Muscle layer of colon (tissue), 2 donors: ENCODE results near the gene SIRPB2.

ENCODE experiments used
- H3K27ac ChIP-seq: one replicate; pipeline ENCODE4 v1.7.0; 2013; ENCODE audit warnings: low read depth, mild to moderate bottlenecking, low read length, moderate library complexity
- H3K27me3 ChIP-seq, 2 donors: one replicate each; pipeline ENCODE4 v1.7.0; 2013; ENCODE audit warnings: low read length in 2 of 2, mild to moderate bottlenecking in 2 of 2; ENCODE audit not compliant: insufficient read depth in 2 of 2, control insufficient read depth in 1 of 2
- H3K36me3 ChIP-seq: one replicate; pipeline ENCODE4 v1.7.0; 2013; ENCODE audit warnings: mild to moderate bottlenecking, low read length; ENCODE audit not compliant: insufficient read depth
- H3K4me1 ChIP-seq: one replicate; pipeline ENCODE4 v1.7.0; 2013; ENCODE audit warnings: mild to moderate bottlenecking, low read length; ENCODE audit not compliant: insufficient read depth
- H3K4me3 ChIP-seq, 2 donors: one replicate each; pipeline ENCODE4 v1.7.0; 2013; ENCODE audit warnings: low read length in 2 of 2, low read depth in 1 of 2, mild to moderate bottlenecking in 1 of 2, moderate library complexity in 1 of 2
- H3K9ac ChIP-seq: one replicate; pipeline ENCODE4 v1.7.0; 2013; ENCODE audit warnings: low read length
- H3K9me3 ChIP-seq: one replicate; pipeline ENCODE4 v1.7.0; 2013; ENCODE audit warnings: mild to moderate bottlenecking, low read length
- donor health status: abdominal sarcoma.
- donor health status: Adenocarcinoma of cecum.

The SIRPB2 gene

DNA sequence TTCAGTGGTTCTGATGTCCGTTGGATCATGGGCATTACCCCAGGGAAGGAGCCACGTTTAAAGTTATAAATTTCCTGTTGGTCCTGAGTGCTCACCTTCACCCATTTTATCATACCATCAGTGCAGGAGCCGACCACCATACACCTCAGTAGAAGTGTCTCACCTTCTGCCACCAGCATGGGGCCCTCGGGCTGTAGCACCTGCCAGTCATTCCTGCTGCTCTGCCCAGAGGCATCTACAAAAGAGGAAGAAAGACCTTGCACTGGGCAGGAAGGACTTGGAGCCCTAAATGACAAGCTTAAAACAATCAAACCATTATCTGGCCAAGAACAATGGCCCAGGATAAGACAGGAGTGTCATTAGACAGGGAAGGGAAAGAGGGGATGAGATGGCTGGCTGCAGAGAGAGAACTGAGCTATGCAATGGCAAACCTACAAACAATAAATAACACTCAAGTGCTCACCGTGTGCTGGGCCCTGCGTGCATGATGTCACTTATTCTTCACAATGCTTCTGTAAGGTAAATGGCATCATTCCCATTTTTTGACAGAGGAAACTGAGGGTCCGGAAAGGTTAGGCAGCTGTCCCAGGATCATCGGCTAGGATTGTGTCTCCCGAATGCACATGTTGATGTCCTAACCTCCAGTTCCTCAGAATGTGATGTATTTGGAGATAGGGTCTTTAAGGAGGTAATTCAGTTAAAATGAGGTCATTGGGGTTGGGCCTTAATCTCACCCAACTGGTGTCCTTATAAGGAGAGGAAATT, 11.2 kb downstream of the SIRPB2 start:
- Histone ChIP-seq H3K27me3 (no peaks in the 10 kb centered on the region), H3K9ac (no peak overlapping the region), H3K27ac (no peak overlapping the region), H3K36me3 (no peaks in the 10 kb centered on the region), H3K4me1 (no peaks in the 10 kb centered on the region), H3K9me3 (no peaks in the 10 kb centered on the region), H3K4me3 (no peak overlapping the region)

DNA sequence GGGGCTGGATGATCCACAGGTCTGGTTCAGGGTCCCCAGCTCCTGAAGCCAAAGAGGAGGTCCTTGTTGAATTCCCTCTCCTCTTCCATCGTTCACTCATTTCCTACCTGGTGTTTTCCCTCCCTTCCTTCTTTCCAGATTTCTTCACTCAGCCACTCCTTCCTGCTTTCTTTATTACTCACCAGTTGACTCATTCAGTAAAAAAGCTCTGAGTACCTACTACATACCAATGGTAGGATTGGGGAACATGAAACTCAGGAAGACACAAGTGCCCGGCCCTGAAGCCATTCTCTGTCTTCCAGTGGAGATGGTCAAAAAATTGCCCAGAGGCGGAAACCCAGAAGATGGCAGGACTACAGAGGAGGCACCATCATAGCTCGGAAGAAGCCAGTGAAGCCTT, 12.7 kb downstream of the SIRPB2 start:
- H3K27ac ChIP-seq, result no peak overlapping the region
- H3K36me3 ChIP-seq, result no peaks in the 10 kb centered on the region
- no peaks in the 10 kb centered on the region for H3K27me3 ChIP-seq
- no peaks in the 10 kb centered on the region for H3K9me3 ChIP-seq
- no peaks in the 10 kb centered on the region for H3K4me1 ChIP-seq
- no peak overlapping the region for H3K9ac ChIP-seq
- H3K4me3 ChIP-seq, result no peak overlapping the region

DNA sequence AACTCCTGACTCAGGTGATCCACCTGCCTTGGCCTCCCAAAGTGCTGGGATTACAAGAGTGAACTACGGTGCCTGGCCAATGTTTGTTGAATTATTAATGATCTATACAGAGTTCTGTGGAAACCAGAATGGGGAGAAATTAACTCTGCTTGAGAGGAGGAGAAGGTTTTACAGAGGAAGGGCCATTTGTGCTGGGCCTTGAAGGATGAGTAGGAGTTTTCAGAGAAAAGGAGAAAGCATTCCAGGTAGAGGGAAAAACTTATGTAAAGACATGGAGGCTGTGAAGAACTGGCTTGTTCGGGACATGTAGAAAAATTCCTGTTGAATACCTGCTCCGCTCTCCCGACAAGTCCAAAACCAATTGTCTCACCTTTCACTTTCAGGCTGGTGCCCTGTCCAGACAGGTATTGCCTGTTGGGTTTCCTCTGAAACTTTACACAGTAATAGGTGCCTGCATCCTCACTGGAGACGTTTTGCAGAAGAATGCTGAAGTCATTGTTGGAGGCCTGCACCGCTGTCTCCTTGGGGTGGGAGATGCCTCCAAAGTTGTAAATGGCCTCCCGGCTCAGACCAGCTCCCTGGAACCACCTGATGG, 13.2 kb downstream of the SIRPB2 start:
- no peak overlapping the region for H3K9ac ChIP-seq

DNA sequence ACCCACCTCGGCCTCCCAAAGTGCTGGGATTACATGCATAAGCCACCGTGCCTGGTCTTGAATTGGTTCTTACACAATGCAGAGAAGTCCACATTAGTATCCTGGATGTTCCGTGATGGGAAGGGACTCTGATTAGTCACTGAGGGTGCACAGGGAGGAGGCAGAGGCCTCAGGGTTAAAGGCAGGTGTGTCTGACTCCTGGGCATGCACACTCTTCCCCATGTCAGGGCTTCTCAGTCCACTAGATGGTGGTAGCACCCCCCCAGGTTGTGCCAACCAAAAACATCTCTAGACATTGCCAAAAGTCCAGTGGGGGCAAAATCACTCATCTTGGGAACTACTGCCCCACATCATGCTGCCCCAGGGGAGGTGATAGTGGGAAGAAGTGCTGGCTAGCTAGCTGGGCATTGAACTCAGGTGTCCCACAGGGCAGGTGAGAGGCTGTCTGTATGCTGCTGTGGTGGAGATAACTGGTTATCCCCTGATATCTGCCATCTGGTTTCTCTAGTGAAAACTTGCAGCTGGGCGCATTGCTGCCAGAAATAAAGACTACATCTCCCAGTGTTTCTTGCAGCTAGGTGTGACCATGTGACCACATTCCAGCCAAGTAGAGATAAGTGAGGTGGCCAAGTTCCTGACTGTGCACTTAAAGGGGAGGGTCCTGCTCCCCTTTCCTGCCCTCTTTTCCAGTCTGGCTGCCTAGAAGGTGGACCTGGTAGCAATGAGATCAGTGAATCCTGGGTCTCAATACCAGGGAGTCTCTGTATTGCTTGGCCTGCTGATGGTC, 16.2 kb downstream of the SIRPB2 start:
- H3K36me3 ChIP-seq, result no peaks in the 10 kb centered on the region
- H3K27ac ChIP-seq, result no peak overlapping the region
- H3K4me1 ChIP-seq, result no peaks in the 10 kb centered on the region
- H3K27me3 ChIP-seq, result no peaks in the 10 kb centered on the region
- no peak overlapping the region for H3K4me3 ChIP-seq
- H3K9ac ChIP-seq, result no peak overlapping the region
- no peaks in the 10 kb centered on the region for H3K9me3 ChIP-seq

More for the DNA sequence above, 13.2 kb downstream of the SIRPB2 start:
- H3K4me3 ChIP-seq, result no peak overlapping the region
- no peaks in the 10 kb centered on the region for H3K36me3 ChIP-seq
- no peaks in the 10 kb centered on the region for H3K9me3 ChIP-seq
- no peaks in the 10 kb centered on the region for H3K4me1 ChIP-seq
- H3K27ac ChIP-seq, result no peak overlapping the region
- H3K27me3 ChIP-seq, result no peaks in the 10 kb centered on the region

DNA sequence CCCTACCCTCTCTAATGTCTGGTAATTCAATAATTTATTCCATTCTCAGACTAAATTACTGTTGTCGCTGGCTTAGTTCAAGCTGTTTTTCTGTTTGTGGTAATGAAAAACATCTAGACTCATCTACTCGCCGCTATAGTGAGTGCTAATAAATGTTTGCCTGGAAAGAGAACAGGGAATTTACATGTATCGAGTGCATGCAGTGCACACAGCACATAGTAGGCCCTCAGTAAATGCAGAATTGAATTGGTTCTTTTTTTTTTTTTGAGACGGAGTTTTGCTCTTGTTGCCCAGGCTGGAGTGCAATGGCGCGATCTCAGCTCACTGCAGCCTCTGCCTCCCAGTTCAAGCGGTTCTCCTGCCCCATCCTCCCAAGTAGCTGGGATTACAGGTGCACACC, 16.9 kb downstream of the SIRPB2 start:
- H3K4me1 ChIP-seq, result no peaks in the 10 kb centered on the region
- no peaks in the 10 kb centered on the region for H3K27me3 ChIP-seq
- H3K9ac ChIP-seq, result no peak overlapping the region
- no peaks in the 10 kb centered on the region for H3K9me3 ChIP-seq
- H3K36me3 ChIP-seq, result no peaks in the 10 kb centered on the region
- H3K27ac ChIP-seq, result no peak overlapping the region
- no peak overlapping the region for H3K4me3 ChIP-seq

DNA sequence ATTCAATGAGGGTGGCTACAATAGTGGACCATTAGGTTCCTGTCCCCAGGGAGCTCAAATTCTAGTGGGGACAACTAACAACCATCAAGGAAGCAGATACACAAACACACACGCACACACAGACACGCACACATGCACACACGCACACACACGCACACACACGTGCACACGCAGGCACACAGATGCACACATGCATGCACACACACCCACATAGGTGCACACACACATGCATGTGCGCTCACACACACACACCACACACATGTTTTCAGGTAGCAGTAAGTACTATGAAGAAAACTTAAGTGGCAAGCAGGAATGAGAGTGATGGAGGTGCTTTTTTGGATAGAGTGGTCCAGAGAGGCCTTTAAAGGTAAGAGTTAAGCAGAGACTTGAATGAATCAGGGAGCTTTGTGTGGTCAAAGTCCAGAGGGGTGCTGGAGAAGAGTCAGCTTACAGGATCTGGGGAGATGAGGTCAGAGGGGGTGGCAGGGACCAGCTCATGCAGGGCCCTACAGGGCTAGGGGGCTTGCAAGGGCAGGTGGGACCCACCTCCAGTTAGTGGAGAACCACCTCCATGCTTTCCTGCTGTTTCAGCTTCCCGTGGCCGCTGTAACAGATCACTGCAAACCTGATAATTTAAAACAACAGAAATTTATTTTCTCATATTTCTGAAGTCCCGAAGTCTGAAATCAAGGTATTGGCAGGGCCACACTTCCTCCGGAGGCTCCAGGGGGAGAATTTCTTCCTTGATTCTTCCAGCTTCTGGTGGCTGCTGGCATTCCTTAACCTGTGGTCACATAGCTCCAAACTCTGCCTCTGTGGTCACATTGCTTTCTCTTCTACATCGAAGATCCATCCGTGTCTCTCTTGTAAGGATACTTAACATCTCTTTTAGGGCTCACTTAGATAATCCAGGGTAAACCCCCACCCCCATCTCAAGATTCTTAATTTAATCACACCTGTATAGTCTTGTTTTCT, 17.7 kb downstream of the SIRPB2 start:
- H3K4me3 ChIP-seq, result no peak overlapping the region
- no peaks in the 10 kb centered on the region for H3K9me3 ChIP-seq
- H3K27me3 ChIP-seq, result no peaks in the 10 kb centered on the region
- H3K4me1 ChIP-seq, result no peaks in the 10 kb centered on the region
- no peaks in the 10 kb centered on the region for H3K36me3 ChIP-seq
- no peak overlapping the region for H3K27ac ChIP-seq
- no peak overlapping the region for H3K9ac ChIP-seq

DNA sequence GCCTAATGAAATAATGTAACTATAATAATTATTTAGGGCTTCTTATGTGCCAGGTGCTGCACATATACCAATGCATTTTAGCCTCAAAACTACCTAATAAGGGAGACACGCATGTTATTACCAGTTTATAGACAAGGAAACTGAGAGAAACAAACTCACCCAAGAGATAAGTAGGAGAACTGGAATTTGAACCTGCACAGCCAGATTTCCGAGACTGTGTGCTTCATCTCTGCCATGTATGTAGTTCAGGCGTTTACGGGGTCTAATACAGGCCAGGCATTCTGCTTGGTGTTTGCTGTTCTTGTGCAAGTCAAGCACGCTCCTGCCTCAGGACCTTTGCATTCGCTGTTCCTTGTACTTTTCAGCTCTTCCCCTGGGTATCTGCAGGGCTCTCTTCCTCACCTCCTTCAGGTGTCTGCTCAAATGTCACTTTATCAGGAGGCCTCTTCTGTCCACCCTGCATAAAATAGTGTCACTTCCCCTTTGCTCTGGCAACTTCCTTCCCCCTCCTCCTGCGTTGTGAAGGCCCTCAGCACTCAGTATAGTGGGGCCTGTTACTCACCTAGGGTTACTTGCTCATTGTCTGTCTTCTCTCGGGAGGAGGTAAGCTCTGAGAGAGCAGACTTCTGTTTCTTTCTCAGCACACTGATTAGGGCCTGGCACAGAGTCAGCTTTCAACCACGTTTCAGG, 18.5 kb downstream of the SIRPB2 start:
- no peaks in the 10 kb centered on the region for H3K9me3 ChIP-seq
- no peak overlapping the region for H3K27ac ChIP-seq
- no peaks in the 10 kb centered on the region for H3K4me1 ChIP-seq
- H3K9ac ChIP-seq, result no peak overlapping the region
- no peaks in the 10 kb centered on the region for H3K36me3 ChIP-seq
- H3K27me3 ChIP-seq, result no peaks in the 10 kb centered on the region
- no peak overlapping the region for H3K4me3 ChIP-seq

DNA sequence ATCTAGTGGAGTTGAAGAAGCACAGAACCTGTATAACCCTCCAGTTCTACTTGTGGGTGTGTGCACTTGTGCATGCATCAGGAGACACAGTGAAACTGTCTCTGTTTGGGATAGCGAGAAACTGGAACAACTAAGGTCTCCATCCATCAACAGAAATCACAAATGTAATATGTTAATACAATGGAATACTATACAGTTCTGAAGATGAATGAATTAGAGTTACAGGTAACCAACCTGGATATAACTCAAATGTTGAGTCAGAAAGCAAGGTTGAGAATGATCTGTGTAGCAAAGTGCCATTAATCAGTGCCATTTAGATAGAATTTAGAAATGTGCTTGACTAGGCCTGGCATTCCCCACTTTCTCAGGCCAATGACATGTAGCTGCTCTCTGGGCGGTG, 20.0 kb downstream of the SIRPB2 start:
- H3K27ac ChIP-seq, result no peak overlapping the region
- peaks cover 6% of the 10 kb centered on the region for H3K4me1 ChIP-seq

DNA sequence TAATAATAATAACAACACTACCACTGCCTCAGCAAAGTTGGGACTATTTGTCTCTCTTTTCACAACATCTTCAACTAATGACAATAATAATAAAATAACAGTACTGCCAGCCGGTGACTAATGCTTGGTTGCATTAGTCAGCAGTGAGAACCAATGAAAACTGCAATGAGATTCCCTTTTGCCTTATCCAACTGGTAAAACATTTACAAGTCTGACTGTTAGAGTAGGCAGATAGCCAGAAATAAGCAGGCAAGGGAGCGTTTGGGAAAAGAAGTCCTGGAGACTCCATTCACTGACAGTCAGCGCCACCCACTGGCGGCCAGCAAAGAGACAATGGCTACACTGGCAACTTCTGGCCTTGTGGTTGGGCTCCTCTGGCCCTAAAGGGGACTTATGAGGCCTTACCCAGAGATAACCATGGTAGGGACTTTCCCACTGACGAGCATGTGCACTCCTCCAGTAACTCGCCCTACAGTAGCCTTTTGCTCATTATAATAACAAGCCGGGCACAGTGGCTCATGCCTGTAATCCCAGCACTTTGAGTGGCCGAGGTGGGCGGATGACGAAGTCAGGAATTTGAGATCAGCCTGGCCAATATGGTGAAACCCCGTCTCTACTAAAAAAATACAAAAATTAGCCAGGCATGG, 21.2 kb downstream of the SIRPB2 start:
- Histone ChIP-seq H3K4me1 (peaks cover 16% of the 10 kb centered on the region), H3K27me3 (no peaks in the 10 kb centered on the region), H3K9me3 (no peaks in the 10 kb centered on the region), H3K36me3 (no peaks in the 10 kb centered on the region), H3K9ac (no peak overlapping the region), H3K27ac (no peak overlapping the region), H3K4me3 (no peak overlapping the region)

More for the DNA sequence above, 20.0 kb downstream of the SIRPB2 start:
- no peaks in the 10 kb centered on the region for H3K9me3 ChIP-seq
- no peak overlapping the region for H3K9ac ChIP-seq
- no peaks in the 10 kb centered on the region for H3K27me3 ChIP-seq
- no peak overlapping the region for H3K4me3 ChIP-seq
- no peaks in the 10 kb centered on the region for H3K36me3 ChIP-seq

DNA sequence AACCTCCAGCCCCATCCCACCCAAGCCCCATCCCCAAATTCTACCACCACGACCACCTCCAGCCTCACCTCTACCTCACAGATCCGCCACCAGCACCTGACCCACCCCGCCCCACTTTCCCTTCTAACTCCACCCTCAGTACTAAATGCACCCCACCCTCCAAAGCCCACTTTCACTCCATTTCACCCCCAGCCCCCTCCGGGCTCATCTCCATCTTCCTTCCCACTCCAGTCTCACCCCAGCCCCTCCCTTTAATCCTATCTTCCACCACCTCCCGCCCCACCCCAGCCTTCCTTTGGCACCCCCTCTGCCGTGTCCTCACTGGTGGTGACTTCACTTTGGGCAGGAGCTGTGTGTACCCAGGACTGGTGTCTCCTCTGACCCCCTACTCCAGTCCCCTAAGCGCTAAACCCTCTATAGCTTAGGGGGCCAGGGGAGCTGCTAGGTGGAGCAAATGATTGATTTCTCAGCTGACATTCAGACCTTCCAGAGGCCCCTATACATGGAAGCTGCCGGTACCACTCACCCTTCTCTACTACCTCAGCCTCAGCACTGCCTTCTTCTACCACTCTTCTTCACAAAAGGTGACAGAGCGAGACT, 21.8 kb downstream of the SIRPB2 start:
- Histone ChIP-seq H3K4me1 (peaks cover 23% of the 10 kb centered on the region), H3K36me3 (no peaks in the 10 kb centered on the region), H3K9me3 (no peaks in the 10 kb centered on the region), H3K27me3 (no peaks in the 10 kb centered on the region), H3K4me3 (no peak overlapping the region), H3K9ac (no peak overlapping the region), H3K27ac (no peak overlapping the region)
